Bronchial epithelial cell (primary cell): ENCODE data around the gene ABCB11. TPM values are rescaled to one million over a fixed set of nuclear protein-coding genes. Genes with fewer than 3 reads are reported as not detected.
A peak's percentile ranks its signal among the peaks of the same experiment; 100 is the strongest.
"Not testable (repeated sequence)": the region's sequence is repeated elsewhere in the genome, so short reads cannot be mapped to it uniquely, and the experiment has no call there.

Experiments used
- DNase-seq: peaks from one replicate; pipeline ENCODE4 v3.0.0-alpha.2; 2010; ENCODE audit warnings: low read depth
- FAIRE-seq: peaks from 2 replicates; lab custom pipeline; 2011; peaks lifted over from hg19 to GRCh38; lab: Jason Lieb, UNC
- H3K27me3 ChIP-seq: 2 replicates; pipeline ENCODE4 v1.5.1; 2011; ENCODE audit warnings: low read length; ENCODE audit not compliant: control insufficient read depth, insufficient read depth
- H3K36me3 ChIP-seq: 2 replicates; pipeline ENCODE4 v1.5.1; 2011; ENCODE audit warnings: low read length; ENCODE audit not compliant: control insufficient read depth, insufficient read depth
- H3K4me3 ChIP-seq: 2 replicates; pipeline ENCODE4 v1.5.1; 2011; ENCODE audit warnings: mild to moderate bottlenecking, low read depth, low read length, control low read depth
- CTCF ChIP-seq: IDR thresholded peaks from 2 replicates; pipeline ENCODE4 v1.5.1; 2011; ENCODE audit warnings: mild to moderate bottlenecking, moderate library complexity, low read length, control low read depth, inconsistent platforms; ENCODE audit not compliant: insufficient read depth, severe bottlenecking
- total RNA-seq: library from RNA; depleted of rRNA; stranded (reverse); fragments of >200 nt; gene quantifications from 2 replicates; pipeline ENCODE4 v1.2.1, GENCODE V29; 2014

The ABCB11 gene
- total RNA-seq, 1 donor from 2014 or later: 0.26 TPM

- FAIRE-seq: no peak
- peak within 1 kb of the TSS; percentile 64 for H3K4me3 ChIP-seq
- H3K36me3 ChIP-seq: no peaks in the 10 kb centered on the region
- TF ChIP-seq CTCF: no peak
- peak; percentile 85 for DNase-seq
- no peaks in the 10 kb centered on the region for H3K27me3 ChIP-seq
Measured at GRCh38 chr2:168890006-168890782, 140.9 kb downstream of the ABCB11 start, which contains the start of gene SPC25. Gene SPC25, minus strand, starts transcription at chr2:168890430. Its CDS starts 911 bp downstream, at chr2:168889519.

GRCh38 chr2:168889635-168890005, 141.5 kb downstream of the ABCB11 start:
- H3K4me3 ChIP-seq: peak overlapping the region; percentile 64
- H3K36me3 ChIP-seq: no peaks in the 10 kb centered on the region
- DNase-seq: no peak
- TF ChIP-seq CTCF: no peak
- FAIRE-seq: no peak
- no peaks in the 10 kb centered on the region for H3K27me3 ChIP-seq

- no peak for FAIRE-seq
- H3K27me3 ChIP-seq: no peaks in the 10 kb centered on the region
- no peak overlapping the region for H3K4me3 ChIP-seq
- no peak for TF ChIP-seq CTCF
- no peaks in the 10 kb centered on the region for H3K36me3 ChIP-seq
- DNase-seq: peak; percentile 82
Measured at GRCh38 chr2:168884975-168885374, 146.1 kb downstream of the ABCB11 start.

GRCh38 chr2:168882163-168882562, 149.0 kb downstream of the ABCB11 start:
- not testable (repeated sequence) for H3K4me3 ChIP-seq, FAIRE-seq, DNase-seq, H3K27me3 ChIP-seq, H3K36me3 ChIP-seq

GRCh38 chr2:168874368-168875054, 156.6 kb downstream of the ABCB11 start:
- no peak overlapping the region for H3K4me3 ChIP-seq
- no peaks in the 10 kb centered on the region for H3K27me3 ChIP-seq
- DNase-seq (no peak), FAIRE-seq (no peak)
- no peaks in the 10 kb centered on the region for H3K36me3 ChIP-seq
- no peak for TF ChIP-seq CTCF

- not testable (repeated sequence) for H3K4me3 ChIP-seq, DNase-seq, H3K27me3 ChIP-seq, FAIRE-seq, H3K36me3 ChIP-seq
Measured at GRCh38 chr2:168870824-168871223, 160.3 kb downstream of the ABCB11 start.

Other genes with a start within 250 kb of the ABCB11 start
- gene NOSTRIN, start 228.7 kb downstream of the ABCB11 start, total RNA-seq: 0.26 and 0.64 TPM in 2 replicates
- 0.13 TPM in 1 of 2 replicates, not detected in the other for gene SPC25, start 140.9 kb downstream of the ABCB11 start, total RNA-seq
- gene G6PC2, start 130.0 kb downstream of the ABCB11 start, total RNA-seq: not detected in 2 replicates
- gene DHRS9, start 38.2 kb upstream of the ABCB11 start, total RNA-seq: 5.8 and 19.1 TPM in 2 replicates